Activated CD4-positive, alpha-beta T cell treated with anti-CD3 and anti-CD28 coated beads for 36 hours (primary cell): Measurements from ENCODE around the gene SLC35D1. TPM values are rescaled to one million over a fixed set of nuclear protein-coding genes. Genes with fewer than 3 reads are reported as not detected.
"Not testable (repeated sequence)": the region's sequence is repeated elsewhere in the genome, so short reads cannot be mapped to it uniquely, and the experiment has no call there.

ENCODE experiments used
- ATAC-seq: fragments of 200-7000 bp; cut with Tn5 transposase; one replicate; pipeline ENCODE4 v1.10.0; 2021; ENCODE audit warnings: mild to moderate bottlenecking, moderate library complexity
- CTCF ChIA-PET: fragments of 350-600 bp; sonication (Branson Sonifier 250); formaldehyde crosslinking; loops from one replicate; lab custom pipeline; 2021; ENCODE audit warnings: antibody characterized with exemption; lab: Charles Lee
- POLR2A ChIA-PET: fragments of 350-600 bp; sonication (Branson Sonifier 250); formaldehyde crosslinking; loops from one replicate; lab custom pipeline; 2021; ENCODE audit warnings: antibody characterized with exemption, inconsistent platforms; lab: Charles Lee
- DNase-seq: peaks from one replicate; pipeline ENCODE4 v3.0.0-alpha.2; 2020
- H3K27ac Mint-ChIP-seq: one replicate; pipeline ENCODE4 v1.8.0; 2021; ENCODE audit warnings: mixed read lengths
- H3K27me3 Mint-ChIP-seq: one replicate; pipeline ENCODE4 v1.8.0; 2021; ENCODE audit warnings: mixed read lengths
- H3K36me3 Mint-ChIP-seq: one replicate; pipeline ENCODE4 v1.8.0; 2021; ENCODE audit warnings: low read depth, mixed read lengths
- H3K4me1 Mint-ChIP-seq: one replicate; pipeline ENCODE4 v1.8.0; 2021; ENCODE audit warnings: mixed read lengths
- H3K4me3 Mint-ChIP-seq: one replicate; pipeline ENCODE4 v1.8.0; 2021; ENCODE audit warnings: mild to moderate bottlenecking, moderate library complexity, mixed read lengths
- H3K9me3 Mint-ChIP-seq: one replicate; pipeline ENCODE4 v1.8.0; 2021; ENCODE audit warnings: low read depth, mixed read lengths
- intact Hi-C, 2 experiments: fragments of 100-400 bp; cut with DNase I in 1 of 2; cut with micrococcal nuclease in 1 of 2; formaldehyde crosslinking; loops; one replicate each; pipeline versions ENCODE4 v1.14.2 to v1.15.1; 2022 to 2024; cut with DNase I, micrococcal nuclease
- total RNA-seq, 2 experiments: library from RNA; stranded (reverse); gene quantifications; one replicate each; pipeline ENCODE4 v1.2.3, GENCODE V29; 2021

SLC35D1 gene
- total RNA-seq, 2 experiments from 2014 or later: 8.7 to 10.3 TPM

- Mint-ChIP-seq H3K36me3 (peaks cover 6% of the 10 kb centered on the region), H3K4me1 (no peaks in the 10 kb centered on the region), H3K27ac (no peak overlapping the region), H3K4me3 (no peak overlapping the region), H3K27me3 (peaks cover 5% of the 10 kb centered on the region), H3K9me3 (peaks cover 16% of the 10 kb centered on the region)
- DNase-seq (no peak), ATAC-seq (no peak)
- intact Hi-C loops: no loop called here
- ChIA-PET POLR2A (no interaction called here), CTCF (no interaction called here)
Measured at GRCh38 chr1:67072749-67073148, 18.8 kb upstream of the SLC35D1 start.

- H3K27ac Mint-ChIP-seq, DNase-seq, intact Hi-C loops, H3K27me3 Mint-ChIP-seq, ATAC-seq, CTCF ChIA-PET, H3K36me3 Mint-ChIP-seq, POLR2A ChIA-PET, H3K4me1 Mint-ChIP-seq, H3K4me3 Mint-ChIP-seq: not testable (repeated sequence)
- peaks cover 21% of the 10 kb centered on the region for H3K9me3 Mint-ChIP-seq
Measured at GRCh38 chr1:67067655-67068054, 13.7 kb upstream of the SLC35D1 start.

- no peak overlapping the region for H3K4me3 Mint-ChIP-seq
- H3K36me3 Mint-ChIP-seq: no peaks in the 10 kb centered on the region
- intact Hi-C loops: loop anchor here in 1 of 2 experiments (5.0 kb wide), 1 partner anchor 45 kb away; no protein-coding TSS in a partner anchor
- H3K9me3 Mint-ChIP-seq: peaks cover 6% of the 10 kb centered on the region
- H3K27ac Mint-ChIP-seq: no peak overlapping the region
- ChIA-PET POLR2A (no interaction called here), CTCF (interaction anchor here (0.7 kb wide), 1 partner anchor 438 kb away, joined by 4 read pairs; no protein-coding TSS in a partner anchor)
- peaks cover 4% of the 10 kb centered on the region for H3K27me3 Mint-ChIP-seq
- DNase-seq (no peak), ATAC-seq (no peak)
- no peaks in the 10 kb centered on the region for H3K4me1 Mint-ChIP-seq
Measured at GRCh38 chr1:67062412-67062811, 8.5 kb upstream of the SLC35D1 start.

GRCh38 chr1:67061266-67061665, 7.3 kb upstream of the SLC35D1 start:
- ATAC-seq (no peak), DNase-seq (no peak)
- intact Hi-C loops: loop anchor here in 1 of 2 experiments (5.0 kb wide), 1 partner anchor 46 kb away; no protein-coding TSS in a partner anchor
- Mint-ChIP-seq H3K4me3 (no peak overlapping the region), H3K27ac (no peak overlapping the region), H3K9me3 (no peaks in the 10 kb centered on the region), H3K4me1 (no peaks in the 10 kb centered on the region), H3K36me3 (no peaks in the 10 kb centered on the region), H3K27me3 (peaks cover 4% of the 10 kb centered on the region)
- POLR2A ChIA-PET: no interaction called here
- CTCF ChIA-PET: interaction anchor here (0.7 to 1.2 kb wide), 3 partner anchors 10 to 87 kb away, joined by 3 to 4 read pairs (median 3); no protein-coding TSS in a partner anchor

GRCh38 chr1:67060811-67061218, 6.9 kb upstream of the SLC35D1 start:
- no peaks in the 10 kb centered on the region for H3K9me3 Mint-ChIP-seq

GRCh38 chr1:67059346-67059745, 5.4 kb upstream of the SLC35D1 start:
- no peak for ATAC-seq
- H3K4me1 Mint-ChIP-seq: peaks cover 8% of the 10 kb centered on the region

More at GRCh38 chr1:67060811-67061218, 6.9 kb upstream of the SLC35D1 start:
- H3K4me1 Mint-ChIP-seq: no peaks in the 10 kb centered on the region
- CTCF ChIA-PET: interaction anchor here (0.7 to 1.2 kb wide), 4 partner anchors 9 to 87 kb away, joined by 3 to 4 read pairs (median 3); no protein-coding TSS in a partner anchor
- no peak overlapping the region for H3K4me3 Mint-ChIP-seq
- no peak overlapping the region for H3K27ac Mint-ChIP-seq
- POLR2A ChIA-PET: no interaction called here
- no peaks in the 10 kb centered on the region for H3K36me3 Mint-ChIP-seq
- peaks cover 7% of the 10 kb centered on the region for H3K27me3 Mint-ChIP-seq
- ATAC-seq (no peak), DNase-seq (no peak)
- intact Hi-C loops: loop anchor here in 1 of 2 experiments (5.0 kb wide), 1 partner anchor 46 kb away; no protein-coding TSS in a partner anchor

GRCh38 chr1:67058761-67059160, 4.8 kb upstream of the SLC35D1 start:
- no peak for ATAC-seq
- intact Hi-C loops: no loop called here
- no peak overlapping the region for H3K27ac Mint-ChIP-seq
- CTCF ChIA-PET: interaction anchor here (1.4 to 1.5 kb wide), 2 partner anchors 13 to 152 kb away, joined by 4 to 5 read pairs; no protein-coding TSS in a partner anchor
- DNase-seq: no peak
- no peak overlapping the region for H3K4me3 Mint-ChIP-seq
- peaks cover 9% of the 10 kb centered on the region for H3K4me1 Mint-ChIP-seq
- H3K27me3 Mint-ChIP-seq: peaks cover 5% of the 10 kb centered on the region
- no peaks in the 10 kb centered on the region for H3K9me3 Mint-ChIP-seq
- POLR2A ChIA-PET: interaction anchor here (0.7 kb wide), 1 partner anchor 26 kb away, joined by 3 read pairs; no protein-coding TSS in a partner anchor
- H3K36me3 Mint-ChIP-seq: no peaks in the 10 kb centered on the region

More at GRCh38 chr1:67059346-67059745, 5.4 kb upstream of the SLC35D1 start:
- DNase-seq: no peak
- Mint-ChIP-seq H3K4me3 (no peak overlapping the region), H3K36me3 (no peaks in the 10 kb centered on the region), H3K27ac (no peak overlapping the region), H3K27me3 (peaks cover 5% of the 10 kb centered on the region), H3K9me3 (no peaks in the 10 kb centered on the region)
- intact Hi-C loops: no loop called here
- ChIA-PET POLR2A (interaction anchor here (0.7 kb wide), 1 partner anchor 26 kb away, joined by 3 read pairs; no protein-coding TSS in a partner anchor), CTCF (no interaction called here)

- no peaks in the 10 kb centered on the region for H3K9me3 Mint-ChIP-seq
- H3K27ac Mint-ChIP-seq: no peak overlapping the region
- intact Hi-C loops: no loop called here
- ChIA-PET CTCF (interaction anchor here (0.6 to 1.5 kb wide), 3 partner anchors 12 to 302 kb away, joined by 3 to 5 read pairs (median 4); no protein-coding TSS in a partner anchor), POLR2A (interaction anchor here (0.6 kb wide), 1 partner anchor 19 kb away, joined by 3 read pairs; no protein-coding TSS in a partner anchor)
- peaks cover 9% of the 10 kb centered on the region for H3K4me1 Mint-ChIP-seq
- peaks cover 5% of the 10 kb centered on the region for H3K27me3 Mint-ChIP-seq
- no peak for ATAC-seq
- no peaks in the 10 kb centered on the region for H3K36me3 Mint-ChIP-seq
- no peak for DNase-seq
- no peak overlapping the region for H3K4me3 Mint-ChIP-seq
Measured at GRCh38 chr1:67058242-67058641, 4.3 kb upstream of the SLC35D1 start.

GRCh38 chr1:67053535-67053784, 488 bp downstream of the SLC35D1 start:
- H3K27me3 Mint-ChIP-seq: peaks cover 5% of the 10 kb centered on the region
- CTCF ChIA-PET: interaction anchor here (0.7 to 5.6 kb wide), 8 partner anchors 29 to 163 kb away, joined by 3 to 22 read pairs (median 4); no protein-coding TSS in a partner anchor
- intact Hi-C loops: loop anchor here (2.0 to 5.0 kb wide), 5 partner anchors 94 to 379 kb away; partner anchors contain the start of gene SERBP1 (in 2 of the 2)
- no peaks in the 10 kb centered on the region for H3K9me3 Mint-ChIP-seq
- H3K27ac Mint-ChIP-seq: peak overlapping the region; percentile 91
- H3K36me3 Mint-ChIP-seq: peaks cover 16% of the 10 kb centered on the region
- peaks cover 26% of the 10 kb centered on the region for H3K4me1 Mint-ChIP-seq
- peak; percentile 28 for ATAC-seq
- DNase-seq: no peak
- POLR2A ChIA-PET: interaction anchor here (0.6 to 0.7 kb wide), 3 partner anchors 97 to 158 kb away, joined by 3 to 6 read pairs (median 5); no protein-coding TSS in a partner anchor
- peak overlapping the region; percentile 79 for H3K4me3 Mint-ChIP-seq

GRCh38 chr1:67052741-67053534, 1.0 kb downstream of the SLC35D1 start:
- intact Hi-C loops: loop anchor here (1.0 to 5.0 kb wide), 6 partner anchors 57 to 379 kb away; partner anchors contain the start of gene SERBP1 (in 2 of the 2)
- ChIA-PET CTCF (interaction anchor here (0.7 to 5.6 kb wide), 6 partner anchors 29 to 164 kb away, joined by 3 to 22 read pairs (median 4); no protein-coding TSS in a partner anchor), POLR2A (interaction anchor here (0.6 to 0.7 kb wide), 2 partner anchors 98 to 122 kb away, joined by 5 to 6 read pairs; no protein-coding TSS in a partner anchor)
- DNase-seq (peak; percentile 51), ATAC-seq (no peak)
- Mint-ChIP-seq H3K27ac (peak overlapping the region; percentile 84), H3K4me1 (peaks cover 26% of the 10 kb centered on the region), H3K27me3 (peaks cover 5% of the 10 kb centered on the region), H3K36me3 (peaks cover 16% of the 10 kb centered on the region), H3K9me3 (no peaks in the 10 kb centered on the region), H3K4me3 (peak overlapping the region; percentile 79)

- peaks cover 5% of the 10 kb centered on the region for H3K27me3 Mint-ChIP-seq
- ChIA-PET CTCF (interaction anchor here (1.2 to 5.6 kb wide), 4 partner anchors 10 to 97 kb away, joined by 3 to 22 read pairs (median 4); no protein-coding TSS in a partner anchor), POLR2A (no interaction called here)
- intact Hi-C loops: loop anchor here (5.0 kb wide), 4 partner anchors 96 to 381 kb away; partner anchors contain the start of gene SERBP1 (in 1 of the 2)
- H3K4me3 Mint-ChIP-seq: no peak overlapping the region
- H3K36me3 Mint-ChIP-seq: peaks cover 24% of the 10 kb centered on the region
- H3K9me3 Mint-ChIP-seq: no peaks in the 10 kb centered on the region
- H3K27ac Mint-ChIP-seq: no peak overlapping the region
- DNase-seq: no peak
- ATAC-seq: no peak
- H3K4me1 Mint-ChIP-seq: peaks cover 26% of the 10 kb centered on the region
Measured at GRCh38 chr1:67051196-67051595, 2.8 kb downstream of the SLC35D1 start.
